HG02642 (cell line): ENCODE results near the gene STYK1.
"Not testable (repeated sequence)": the region's sequence is repeated elsewhere in the genome, so short reads cannot be mapped to it uniquely, and the experiment has no call there.

ENCODE experiments used
- ATAC-seq: cut with Tn5 transposase; IDR thresholded peaks from one replicate; pipeline ENCODE4 v1.9.1; 2021; ENCODE audit warnings: mild to moderate bottlenecking; ENCODE audit not compliant: unreplicated experiment, poor library complexity

STYK1 gene

DNA sequence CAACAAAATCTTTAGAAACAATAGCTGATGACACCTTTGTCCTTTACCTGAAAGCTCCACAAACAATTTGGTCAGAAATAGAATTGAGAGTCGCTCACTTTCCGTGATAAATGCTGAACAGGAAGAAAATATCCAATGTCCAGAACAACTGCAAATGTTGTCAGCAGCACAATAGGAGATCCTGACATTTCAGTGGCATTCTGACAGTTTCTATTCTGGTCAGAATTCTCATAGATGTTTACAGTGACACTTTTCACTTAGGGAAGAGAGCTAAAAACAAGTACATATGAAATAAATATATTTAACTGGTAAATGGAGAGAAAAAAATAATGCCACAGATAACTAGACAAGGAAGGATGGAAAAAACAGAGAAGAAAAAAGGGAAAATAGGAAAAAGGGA, 99.5 kb downstream of the STYK1 start:
- no peak for ATAC-seq

DNA sequence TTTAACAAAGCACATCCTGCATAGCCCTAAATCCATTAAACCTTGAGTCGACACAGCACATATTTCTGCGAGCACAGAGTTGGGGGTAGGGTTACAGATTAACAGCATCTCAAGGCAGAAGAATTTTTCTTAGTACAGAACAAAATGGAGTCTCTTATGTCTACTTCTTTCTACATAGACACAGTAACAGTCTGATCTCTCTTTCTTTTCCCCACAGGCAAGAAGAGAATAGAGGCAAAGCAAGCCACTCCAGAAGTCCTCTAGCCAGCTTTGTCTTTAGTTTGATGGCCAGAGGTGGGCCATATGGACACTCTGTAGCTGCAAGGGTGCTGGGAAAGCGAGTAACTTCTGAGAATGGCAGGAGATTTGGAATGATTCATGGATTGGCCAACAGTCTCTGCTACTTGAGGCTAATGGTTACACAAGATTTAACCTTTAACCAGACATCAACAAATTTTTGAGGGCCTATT, 101.8 kb downstream of the STYK1 start:
- ATAC-seq, result not testable (repeated sequence)

DNA sequence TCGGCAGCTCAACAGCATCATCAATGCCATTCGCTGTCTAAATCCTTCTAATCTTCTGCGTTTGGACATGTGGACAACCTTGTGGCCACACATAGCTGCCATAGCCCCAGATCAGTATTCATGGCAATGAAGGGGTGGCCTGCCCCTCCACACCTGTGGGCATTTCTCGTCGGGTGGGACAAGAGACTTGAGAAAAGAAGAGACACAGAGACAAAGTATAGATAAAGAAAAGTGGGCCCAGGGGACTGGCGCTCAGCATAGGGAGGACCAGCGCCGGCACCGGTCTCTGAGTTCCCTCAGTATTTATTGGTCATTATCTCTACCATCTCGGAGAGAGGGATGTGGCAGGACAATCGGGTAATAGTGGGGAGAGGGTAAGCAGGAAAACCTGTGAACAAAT, 102.7 kb downstream of the STYK1 start:
- ATAC-seq, result no peak
